ENCODE measurements around the gene DESI1. TPM values are rescaled to one million over a fixed set of nuclear protein-coding genes. Genes with fewer than 3 reads are reported as not detected.

DESI1 gene
- total RNA-seq, 4 donors from 2014 or later = 18.2 to 77.7 (median 21.4) TPM

DNA sequence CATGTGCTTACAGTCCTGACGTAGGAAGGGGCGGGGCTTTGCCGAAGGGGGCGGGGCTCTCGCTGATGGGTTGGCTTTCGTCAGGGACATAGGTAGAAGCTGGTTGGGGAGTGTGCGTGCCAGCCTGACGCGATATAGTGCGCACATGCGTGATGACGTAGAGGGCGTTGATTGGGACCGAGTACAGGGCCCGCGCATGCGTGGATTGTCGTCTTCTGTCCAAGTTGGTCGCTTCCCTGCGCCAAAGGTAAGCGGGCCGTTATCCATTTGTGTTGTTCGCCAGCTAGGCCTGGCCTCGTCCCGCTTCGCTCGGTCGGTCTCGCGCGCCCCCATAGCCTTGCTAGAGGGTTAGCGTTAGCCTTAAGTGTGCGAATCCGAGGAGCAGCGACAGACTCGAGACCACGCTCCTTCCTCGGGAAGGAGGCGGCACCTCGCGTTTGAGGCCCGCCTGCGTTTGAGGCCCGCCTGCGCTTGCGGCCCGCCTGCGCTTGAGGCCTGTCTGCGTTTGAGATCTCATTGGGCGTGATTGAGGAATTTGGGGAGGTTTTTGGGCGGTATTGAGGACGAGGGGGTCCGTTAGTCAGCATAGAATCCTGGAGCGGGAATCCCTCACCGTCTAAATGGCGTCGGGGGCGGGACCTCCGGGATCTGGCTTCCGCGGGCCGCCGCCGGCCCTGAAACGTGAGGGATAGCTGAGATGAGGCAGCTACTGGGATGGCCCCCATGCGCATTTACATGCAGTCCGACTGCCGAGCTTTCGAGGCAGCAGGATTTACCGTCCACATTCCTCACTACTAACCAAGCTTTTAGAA lies 462 bp upstream of the DESI1 start, which contains the start of gene XRCC6:
TSS of gene XRCC6 (plus strand) at position 197 of the 812 bp plus-strand sequence. CDS start 710 bp downstream, outside the sequence.
- Histone ChIP-seq H3K4me3 (peak within 1 kb of the TSS; percentile 89 to 93), H3K27me3 (no peaks in the 10 kb centered on the region), H3K4me1 (peaks cover 3 to 41% (median 7%) of the 10 kb centered on the region in 3 donors), H3K9me3 (no peaks in the 10 kb centered on the region), H3K36me3 (peaks cover 0 to 43% of the 10 kb centered on the region in 2 donors), H3K27ac (peak within 1 kb of the TSS; percentile 86 to 99 (median 97))
- ATAC-seq = peak; percentile 98
- WGBS, 2 donors (ENCODE audit: low coverage in 1 of 2) = 0% methylated on average over 13 to 20 of the region's 70 CpGs
- TF ChIP-seq EP300 (IDR thresholded peaks at IDR 0.05) (no peak), POLR2A (IDR thresholded peaks at IDR 0.05) (peak; percentile 66 to 84), POLR2AphosphoS5 (IDR thresholded peaks at IDR 0.05) (peak; percentile 93), CTCF (IDR thresholded peaks at IDR 0.05) (no peak)

- Histone ChIP-seq H3K4me3 (peak overlapping the region; percentile 89 to 93), H3K4me1 (peaks cover 3 to 41% (median 7%) of the 10 kb centered on the region in 3 donors), H3K27me3 (no peaks in the 10 kb centered on the region), H3K36me3 (peaks cover 0 to 31% of the 10 kb centered on the region in 2 donors), H3K27ac (peak overlapping the region; percentile 83 to 99 (median 97)), H3K9me3 (no peaks in the 10 kb centered on the region)
- WGBS, 2 donors (ENCODE audit: low coverage in 1 of 2) = 3 to 14% methylated on average over 3 to 13 of the region's 24 CpGs
- no peak for ATAC-seq
- TF ChIP-seq POLR2A (IDR thresholded peaks at IDR 0.05) (no peak), POLR2AphosphoS5 (IDR thresholded peaks at IDR 0.05) (no peak), CTCF (IDR thresholded peaks at IDR 0.05) (no peak), EP300 (IDR thresholded peaks at IDR 0.05) (no peak)
Observed at GRCh38 chr22:41619979-41620588, 759 bp downstream of the DESI1 start.

GRCh38 chr22:41613456-41613855 lies 7.4 kb downstream of the DESI1 start:
- ATAC-seq = no peak
- Histone ChIP-seq H3K4me3 (no peak overlapping the region), H3K27ac (no peak overlapping the region), H3K9me3 (no peaks in the 10 kb centered on the region), H3K4me1 (no peaks in the 10 kb centered on the region), H3K27me3 (no peaks in the 10 kb centered on the region), H3K36me3 (peaks cover 0 to 1% of the 10 kb centered on the region in 2 donors)
- TF ChIP-seq POLR2A (IDR thresholded peaks at IDR 0.05) = no peak
- TF ChIP-seq POLR2AphosphoS5 (IDR thresholded peaks at IDR 0.05) = no peak
- TF ChIP-seq EP300 (IDR thresholded peaks at IDR 0.05) = no peak
- TF ChIP-seq CTCF (IDR thresholded peaks at IDR 0.05) = no peak
- 83 to 88% methylated on average over 1 to 2 of the region's 2 CpGs for WGBS, 2 donors (ENCODE audit: low coverage in 1 of 2)

DNA sequence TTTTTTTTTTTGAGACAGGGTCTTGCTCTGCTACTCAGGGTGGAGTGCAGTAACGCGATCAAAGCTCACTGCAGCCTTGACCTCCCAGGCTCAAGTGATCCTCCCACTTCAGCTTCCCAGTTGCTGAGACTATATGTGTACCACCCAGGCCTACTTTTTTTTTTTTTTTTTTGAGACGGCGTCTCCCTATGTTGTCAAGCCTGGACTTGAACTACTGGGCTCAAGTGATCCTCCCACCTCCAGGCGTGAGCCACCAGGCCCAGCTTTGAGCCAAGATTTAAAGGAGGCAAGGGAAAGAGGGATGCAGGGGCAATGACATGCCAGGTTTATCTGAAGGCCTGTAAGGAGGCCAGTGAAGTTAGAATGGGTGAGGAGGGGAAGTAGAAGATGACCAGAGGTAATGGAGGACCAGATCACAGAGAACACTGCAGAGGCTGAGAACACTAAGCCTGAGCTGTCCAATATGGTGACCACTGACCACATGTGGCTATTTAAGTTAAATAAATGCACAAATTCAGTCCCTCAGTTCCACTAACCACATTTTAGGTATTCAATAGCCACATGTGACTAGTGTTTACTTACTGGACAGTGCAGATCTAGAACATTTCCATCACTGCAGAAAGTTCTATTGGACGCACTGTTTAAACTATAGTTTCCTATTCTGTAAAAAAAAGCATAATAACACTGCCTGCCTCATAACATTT lies 8.1 kb downstream of the DESI1 start:
- Histone ChIP-seq H3K36me3 (peaks cover 0 to 8% of the 10 kb centered on the region in 2 donors), H3K4me1 (no peaks in the 10 kb centered on the region), H3K27me3 (no peaks in the 10 kb centered on the region), H3K4me3 (no peak overlapping the region), H3K27ac (no peak overlapping the region), H3K9me3 (no peaks in the 10 kb centered on the region)
- ATAC-seq = no peak
- WGBS, 2 donors (ENCODE audit: low coverage in 1 of 2) = 92 to 96% methylated on average over 3 to 4 of the region's 6 CpGs
- no peak for TF ChIP-seq CTCF (IDR thresholded peaks at IDR 0.05)
- no peak for TF ChIP-seq EP300 (IDR thresholded peaks at IDR 0.05)
